Islet precursor cell (in vitro differentiated cells): ENCODE data around the gene CCDC66.

ENCODE experiments used
- DNase-seq: peaks from one replicate; pipeline ENCODE4 v3.0.0-alpha.2; 2018

CCDC66 gene

GRCh38 chr3:56622381-56622780, 65.4 kb downstream of the CCDC66 start:
- DNase-seq, result no peak

- DNase-seq, result no peak
Observed at GRCh38 chr3:56624725-56625124, 67.8 kb downstream of the CCDC66 start.

- DNase-seq, result no peak
Observed at GRCh38 chr3:56629047-56629446, 72.1 kb downstream of the CCDC66 start.

- no peak for DNase-seq
Observed at GRCh38 chr3:56629451-56629850, 72.5 kb downstream of the CCDC66 start.

GRCh38 chr3:56630966-56631365, 74.0 kb downstream of the CCDC66 start:
- DNase-seq, result no peak

GRCh38 chr3:56633181-56633580, 76.2 kb downstream of the CCDC66 start:
- no peak for DNase-seq

- DNase-seq, result no peak
Observed at GRCh38 chr3:56633602-56634535, 76.9 kb downstream of the CCDC66 start.

GRCh38 chr3:56645407-56645806, 88.4 kb downstream of the CCDC66 start:
- DNase-seq, result no peak

- DNase-seq, result no peak
Observed at GRCh38 chr3:56654460-56654859, 97.5 kb downstream of the CCDC66 start.

GRCh38 chr3:56655709-56656108, 98.7 kb downstream of the CCDC66 start:
- no peak for DNase-seq

- no peak for DNase-seq
Observed at GRCh38 chr3:56664823-56665222, 107.8 kb downstream of the CCDC66 start.

- no peak for DNase-seq
Observed at GRCh38 chr3:56667973-56668579, 111.1 kb downstream of the CCDC66 start.
